Transverse colon (tissue), 4 donors: ENCODE measurements around the gene SMOC1. TPM values are rescaled to one million over a fixed set of nuclear protein-coding genes. Genes with fewer than 3 reads are reported as not detected.

Source experiments
- DNase-seq: peaks from one replicate; pipeline ENCODE4 v3.0.0-alpha.2; 2019
- H3K27ac ChIP-seq, 4 donors: fragments of 200-600 bp; sonication (generic); 2 replicates each; pipeline ENCODE4 v1.5.1; 2016 to 2018; ENCODE audit warnings: inconsistent platforms in 4 of 4
- H3K27me3 ChIP-seq: fragments of 200-600 bp; sonication (generic); 2 replicates; pipeline ENCODE4 v1.5.1; 2017; ENCODE audit warnings: inconsistent platforms
- H3K36me3 ChIP-seq, 4 donors: fragments of 200-600 bp; sonication (generic); 2 replicates each; pipeline ENCODE4 v1.5.1; 2017 to 2019; ENCODE audit warnings: inconsistent platforms in 4 of 4
- H3K4me1 ChIP-seq, 4 donors: fragments of 200-600 bp; sonication (generic); 2 replicates each; pipeline ENCODE4 v1.5.1; 2017 to 2020; ENCODE audit warnings: inconsistent platforms in 4 of 4
- H3K4me3 ChIP-seq, 4 donors: fragments of 200-600 bp; sonication (generic); 1 replicate in 1 of 4; 2 replicates in 3 of 4; pipeline versions ENCODE4 v1.5.1 to v1.6.1; 2017 to 2019; ENCODE audit warnings: inconsistent platforms in 4 of 4
- H3K9me3 ChIP-seq, 2 donors: fragments of 200-600 bp; sonication (generic); 2 replicates each; pipeline ENCODE4 v1.5.1; 2017 to 2019; ENCODE audit warnings: inconsistent platforms in 2 of 2
- CTCF ChIP-seq, 5 experiments: fragments of 200-600 bp in 3 of 5; fragments of 450-650 bp in 2 of 5; sonication (generic) in 3 of 5; IDR thresholded peaks; 1 replicate in 2 of 5; 2 replicates in 3 of 5; pipeline ENCODE4 v1.5.1; 2016 to 2017; ENCODE audit warnings: antibody characterized with exemption in 5 of 5, inconsistent platforms in 3 of 5, mild to moderate bottlenecking in 2 of 5, moderate library complexity in 1 of 5
- EP300 ChIP-seq: sonication (generic); formaldehyde crosslinking; IDR thresholded peaks from one replicate; pipeline ENCODE4 v1.6.1; 2017; ENCODE audit warnings: antibody characterized with exemption, low read depth
- POLR2A ChIP-seq: fragments of 450-650 bp; IDR thresholded peaks from one replicate; pipeline ENCODE4 v1.6.1; 2016; ENCODE audit warnings: antibody characterized with exemption, mild to moderate bottlenecking, moderate library complexity
- POLR2AphosphoS5 ChIP-seq, 3 donors: sonication (generic); formaldehyde crosslinking; IDR thresholded peaks; one replicate each; pipeline ENCODE4 v1.6.1; 2016; ENCODE audit warnings: antibody characterized with exemption in 3 of 3
- WGBS, 2 donors: methylation state at CpG; one replicate each; pipeline ENCODE4 v1.1.5; 2018; ENCODE audit warnings: low coverage in 1 of 2; 5-methylcytosine and 5-hydroxymethylcytosine counted together
- in situ Hi-C, 4 donors: fragments of 200-750 bp; cut with MboI; loops; one replicate each; pipeline versions ENCODE4 v1.15.0 to v1.15.1; 2017; ENCODE audit warnings: low sequenced_read_pairs in 3 of 4, low pct_ligation_motif_present in 1 of 4, low pct_unique_long_range_greater_than_20kb in 1 of 4
- intact Hi-C: fragments of 100-400 bp; cut with DNase I; formaldehyde crosslinking; loops from one replicate; pipeline ENCODE4 v1.15.1; 2023; ENCODE audit warnings: low total_unique reads
- total RNA-seq, 4 donors: library from RNA; depleted of rRNA; stranded (reverse); fragments of >200 nt; gene quantifications; one replicate each; pipeline ENCODE4 v1.1.0, GENCODE V29; 2016

SMOC1 gene
- total RNA-seq, 4 donors from 2014 or later: 0.82 to 1.3 TPM; not detected in 2

- Histone ChIP-seq H3K4me1 (no peaks in the 10 kb centered on the region), H3K9me3 (no peaks in the 10 kb centered on the region), H3K27ac (no peak overlapping the region), H3K36me3 (no peaks in the 10 kb centered on the region), H3K4me3 (no peak overlapping the region), H3K27me3 (no peaks in the 10 kb centered on the region)
- WGBS, 2 donors: 87 to 89% methylated on average over 5 to 7 of the region's 7 CpGs
- intact Hi-C loops (no loop called here), in situ Hi-C loops (no loop called here)
- no peak for DNase-seq
- TF ChIP-seq POLR2AphosphoS5 (IDR thresholded peaks at IDR 0.05): no peak
- TF ChIP-seq CTCF (IDR thresholded peaks at IDR 0.05): no peak
- no peak for TF ChIP-seq POLR2A
- TF ChIP-seq EP300: no peak
Observed at GRCh38 chr14:69909826-69910550, 30.8 kb downstream of the SMOC1 start.

DNA sequence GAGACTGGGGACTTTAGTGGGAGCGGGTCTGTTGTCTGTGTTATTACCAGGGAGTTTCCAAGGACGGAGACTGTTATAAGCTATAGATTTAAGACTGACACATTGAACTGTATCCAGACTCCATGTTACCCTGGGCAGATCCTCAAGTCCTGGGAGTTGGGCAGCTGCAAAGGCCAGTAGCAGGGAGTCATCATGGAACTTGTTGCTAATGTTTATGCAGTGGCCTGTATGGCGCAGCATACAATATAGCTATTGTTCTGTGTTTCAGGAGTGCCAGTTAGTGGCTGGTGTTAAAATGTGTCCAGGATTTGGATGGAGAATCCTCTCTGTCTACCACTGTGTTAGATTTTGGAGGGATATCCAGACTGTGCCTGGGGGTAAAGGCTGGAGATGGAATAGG, 31.7 kb downstream of the SMOC1 start:
- Histone ChIP-seq H3K36me3 (no peaks in the 10 kb centered on the region), H3K9me3 (no peaks in the 10 kb centered on the region), H3K4me1 (no peaks in the 10 kb centered on the region), H3K4me3 (no peak overlapping the region), H3K27me3 (no peaks in the 10 kb centered on the region), H3K27ac (no peak overlapping the region)
- WGBS, 2 donors: 54 to 60% methylated on average over 1 to 3 of the region's 3 CpGs
- no peak for DNase-seq
- intact Hi-C loops: no loop called here
- TF ChIP-seq POLR2AphosphoS5 (IDR thresholded peaks at IDR 0.05): no peak
- no peak for TF ChIP-seq CTCF (IDR thresholded peaks at IDR 0.05)
- no peak for TF ChIP-seq EP300
- no peak for TF ChIP-seq POLR2A
- in situ Hi-C loops: no loop called here

DNA sequence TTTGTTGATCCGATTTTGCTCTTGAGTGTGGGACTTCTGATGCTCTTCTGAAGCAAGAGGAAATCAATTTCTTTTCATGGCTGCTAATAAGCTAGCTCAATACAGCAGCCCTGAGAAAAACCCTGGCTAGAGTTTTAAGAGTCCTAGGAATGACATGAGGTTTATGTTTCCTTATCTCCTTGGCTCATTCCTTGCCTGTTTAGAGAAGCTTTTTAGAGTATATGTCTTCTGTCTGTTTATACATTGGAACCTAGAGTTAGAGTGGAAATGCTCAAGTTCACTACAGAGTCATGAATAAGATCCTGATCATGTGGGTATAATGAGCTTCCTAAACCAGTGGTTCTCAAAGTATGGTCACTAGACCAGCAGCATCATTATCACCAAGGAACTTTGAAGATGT, 34.5 kb downstream of the SMOC1 start:
- DNase-seq: no peak
- Histone ChIP-seq H3K36me3 (no peaks in the 10 kb centered on the region), H3K27me3 (no peaks in the 10 kb centered on the region), H3K9me3 (no peaks in the 10 kb centered on the region), H3K27ac (no peak overlapping the region), H3K4me3 (no peak overlapping the region), H3K4me1 (no peaks in the 10 kb centered on the region)
- intact Hi-C loops: no loop called here
- in situ Hi-C loops: no loop called here
- TF ChIP-seq EP300: no peak
- TF ChIP-seq POLR2AphosphoS5 (IDR thresholded peaks at IDR 0.05): no peak
- TF ChIP-seq CTCF (IDR thresholded peaks at IDR 0.05): no peak
- no peak for TF ChIP-seq POLR2A
- 78% methylated on average over 1 of the region's 1 CpG for whole genome bisulfite sequencing, 2 donors

- intact Hi-C loops: no loop called here
- Histone ChIP-seq H3K27me3 (no peaks in the 10 kb centered on the region), H3K9me3 (no peaks in the 10 kb centered on the region), H3K27ac (no peak overlapping the region), H3K36me3 (no peaks in the 10 kb centered on the region), H3K4me1 (no peaks in the 10 kb centered on the region), H3K4me3 (no peak overlapping the region)
- WGBS, 2 donors: 91% methylated on average over 1 of the region's 1 CpG; no CpG with 5 or more reads in 1 of the 2 donors
- in situ Hi-C loops: no loop called here
- DNase-seq: no peak
- TF ChIP-seq POLR2AphosphoS5 (IDR thresholded peaks at IDR 0.05) (no peak), EP300 (no peak), CTCF (IDR thresholded peaks at IDR 0.05) (no peak), POLR2A (no peak)
Observed at GRCh38 chr14:69916396-69916795, 37.2 kb downstream of the SMOC1 start.
